Stimulated activated naive CD8-positive, alpha-beta T cell treated with anti-CD3 and anti-CD28 coated beads, Interleukin-15, Interleukin-2, amounts not matched to agents 100 U/mL and 50 U/mL, for 24 hours (primary cell): ENCODE measurements around the gene NAP1L2.
"Not testable (repeated sequence)": the region's sequence is repeated elsewhere in the genome, so short reads cannot be mapped to it uniquely, and the experiment has no call there.

Source experiments
- ATAC-seq: fragments of 150-1000 bp; cut with Tn5 transposase; one replicate; pipeline ENCODE4 v1.10.0; 2021
- DNase-seq: peaks from one replicate; pipeline ENCODE4 v3.0.0; 2021

NAP1L2 gene, protein sequence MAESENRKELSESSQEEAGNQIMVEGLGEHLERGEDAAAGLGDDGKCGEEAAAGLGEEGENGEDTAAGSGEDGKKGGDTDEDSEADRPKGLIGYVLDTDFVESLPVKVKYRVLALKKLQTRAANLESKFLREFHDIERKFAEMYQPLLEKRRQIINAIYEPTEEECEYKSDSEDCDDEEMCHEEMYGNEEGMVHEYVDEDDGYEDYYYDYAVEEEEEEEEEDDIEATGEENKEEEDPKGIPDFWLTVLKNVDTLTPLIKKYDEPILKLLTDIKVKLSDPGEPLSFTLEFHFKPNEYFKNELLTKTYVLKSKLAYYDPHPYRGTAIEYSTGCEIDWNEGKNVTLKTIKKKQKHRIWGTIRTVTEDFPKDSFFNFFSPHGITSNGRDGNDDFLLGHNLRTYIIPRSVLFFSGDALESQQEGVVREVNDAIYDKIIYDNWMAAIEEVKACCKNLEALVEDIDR

GRCh38 chrX:73214426-73215094 is at the start of gene NAP1L2:
Gene NAP1L2, minus strand, starts transcription at chrX:73214851. Its CDS starts 359 bp downstream, at chrX:73214492.
- peak; percentile 20 for DNase-seq
- peak; percentile 85 for ATAC-seq

DNA sequence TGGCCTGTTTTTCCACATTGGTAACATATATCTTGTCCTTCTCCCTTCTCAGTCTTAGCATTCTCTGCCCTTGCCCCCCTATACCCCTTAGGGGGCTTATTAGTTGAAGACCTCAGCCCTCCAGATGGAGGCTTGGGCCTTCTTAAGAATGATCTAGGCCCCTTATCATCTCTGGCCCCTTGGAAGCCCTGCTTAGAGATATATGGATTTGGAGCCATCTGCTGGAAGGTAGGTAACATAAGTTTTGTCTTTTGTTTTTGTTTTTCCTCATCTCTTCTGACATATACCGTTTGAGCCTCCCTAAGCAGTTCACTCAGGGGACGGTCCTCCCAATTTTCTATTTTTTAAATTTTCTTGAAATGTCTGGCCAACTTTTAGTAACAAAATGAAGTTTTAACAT is 48.3 kb upstream of the NAP1L2 start:
- DNase-seq: no peak
- no peak for ATAC-seq

DNA sequence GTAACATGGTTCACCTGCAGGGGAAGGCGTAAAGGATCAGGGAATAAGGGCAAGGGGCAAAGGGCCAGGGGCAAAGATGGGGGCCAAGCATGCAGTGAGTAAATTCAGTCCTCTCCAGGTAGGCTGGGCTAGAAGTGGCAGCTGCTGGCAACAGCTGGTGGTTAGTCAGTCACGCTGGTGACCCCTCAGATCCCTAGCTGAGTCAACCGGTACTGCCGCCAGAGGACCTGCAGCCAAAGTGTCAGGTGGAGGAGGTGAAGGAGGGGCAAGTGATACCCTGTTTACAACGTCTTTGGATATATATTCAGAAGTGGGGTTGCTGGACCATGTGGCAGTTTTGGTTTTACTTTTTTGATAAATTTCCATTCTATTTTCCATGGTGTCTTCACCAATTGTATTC is 24.6 kb upstream of the NAP1L2 start:
- no peak for ATAC-seq
- no peak for DNase-seq

DNA sequence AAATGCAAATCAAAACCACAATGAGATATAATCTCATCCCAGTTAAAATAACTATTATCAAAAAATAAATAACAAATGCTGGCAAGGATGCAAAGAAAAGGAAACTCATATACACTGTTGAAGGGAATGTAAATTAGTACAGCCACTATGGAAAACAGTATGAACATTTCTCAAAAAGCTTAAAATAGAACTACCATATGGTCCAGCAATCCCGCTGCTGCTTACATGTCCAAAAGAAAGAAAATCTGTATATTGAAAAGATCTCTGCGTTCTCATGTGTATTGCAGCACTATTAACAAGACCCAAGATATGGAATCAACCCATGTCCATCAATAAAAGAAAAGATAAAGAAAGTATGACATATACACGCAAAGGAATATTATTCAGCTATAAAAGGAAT is 3.0 kb upstream of the NAP1L2 start:
- ATAC-seq (no peak), DNase-seq (no peak)

- ATAC-seq (no peak), DNase-seq (no peak)
Measured at GRCh38 chrX:73215246-73215645, 595 bp upstream of the NAP1L2 start.

- DNase-seq: no peak
- ATAC-seq: no peak
Measured at GRCh38 chrX:73213734-73214425, 771 bp downstream of the NAP1L2 start.

DNA sequence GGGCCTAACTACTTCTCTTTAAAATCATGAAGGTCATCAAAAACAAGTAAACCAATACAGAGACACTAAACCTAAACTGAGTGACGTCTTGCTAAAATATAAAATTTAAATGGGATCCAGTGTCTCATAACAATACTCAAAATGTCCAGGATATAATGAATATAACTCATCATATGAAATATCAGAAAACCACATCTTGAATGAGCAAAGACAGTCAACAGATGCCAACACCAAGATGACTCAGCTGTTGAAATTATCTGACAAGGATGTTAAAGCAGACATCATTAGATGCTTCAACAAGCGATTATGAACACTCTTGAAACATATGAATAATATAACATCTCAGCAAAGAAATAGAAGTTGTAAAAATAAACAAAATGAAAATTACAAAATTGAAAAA is 8.3 kb downstream of the NAP1L2 start:
- ATAC-seq: no peak
- no peak for DNase-seq

GRCh38 chrX:73182502-73183114 is 32.0 kb downstream of the NAP1L2 start:
- DNase-seq: no peak
- no peak for ATAC-seq

DNA sequence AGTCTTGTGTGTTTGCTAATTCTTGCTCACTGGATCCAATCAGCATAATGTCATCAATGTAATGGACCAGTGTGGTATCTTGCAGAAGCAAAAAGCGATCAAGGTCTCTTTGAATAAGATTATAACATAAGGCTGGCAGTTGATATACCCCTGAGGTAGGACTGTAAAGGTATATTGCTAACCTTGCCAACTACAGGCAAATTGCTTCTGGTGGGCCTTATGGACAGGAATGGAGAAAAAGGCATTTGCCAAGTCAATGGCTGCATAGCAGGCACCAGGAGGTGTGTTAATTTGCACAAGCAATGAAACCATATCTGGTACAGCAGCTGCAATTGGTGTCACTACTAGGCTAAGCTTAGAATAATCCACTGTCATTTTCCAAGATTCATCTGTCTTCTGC is 45.7 kb downstream of the NAP1L2 start:
- DNase-seq, ATAC-seq: not testable (repeated sequence)
